Left kidney (tissue), 2 donors: Measurements from ENCODE around the gene TTLL5. TPM values are rescaled to one million over a fixed set of nuclear protein-coding genes. Genes with fewer than 3 reads are reported as not detected.
"Not testable (repeated sequence)": the region's sequence is repeated elsewhere in the genome, so short reads cannot be mapped to it uniquely, and the experiment has no call there.

Experiments used
- DNase-seq: peaks from one replicate; pipeline ENCODE4 v3.0.0-alpha.2; 2013
- polyA plus RNA-seq: library from polyadenylated mRNA; unstranded; fragments of 120-200 nt; gene quantifications from one replicate; pipeline ENCODE4 v1.2.1, GENCODE V29; 2013; ENCODE audit not compliant: insufficient read length

TTLL5 gene
- polyA plus RNA-seq, 1 donor = 37.0 TPM

- DNase-seq = no peak
These were observed 11.3 kb upstream of the TTLL5 start for GRCh38 chr14:75649773-75650172.

GRCh38 chr14:75650253-75651058 lies 10.6 kb upstream of the TTLL5 start:
- no peak for DNase-seq

- no peak for DNase-seq
These were observed 7.5 kb upstream of the TTLL5 start for GRCh38 chr14:75653563-75653962.

GRCh38 chr14:75654127-75654732 lies 6.8 kb upstream of the TTLL5 start:
- peak; percentile 71 for DNase-seq

- no peak for DNase-seq
These were observed 5.8 kb upstream of the TTLL5 start for GRCh38 chr14:75655235-75655634.

- no peak for DNase-seq
These were observed 3.7 kb upstream of the TTLL5 start for GRCh38 chr14:75657331-75657730.

- DNase-seq = no peak
These were observed 2.1 kb upstream of the TTLL5 start for GRCh38 chr14:75658957-75659356.

GRCh38 chr14:75660238-75660629 lies 812 bp upstream of the TTLL5 start:
- DNase-seq = no peak

- DNase-seq = no peak
These were observed 411 bp downstream of the TTLL5 start for GRCh38 chr14:75661499-75661814.

- DNase-seq = no peak
These were observed 1.9 kb downstream of the TTLL5 start for GRCh38 chr14:75662966-75663365.

- no peak for DNase-seq
These were observed 6.2 kb downstream of the TTLL5 start for GRCh38 chr14:75667099-75667765.

- no peak for DNase-seq
These were observed 11.7 kb downstream of the TTLL5 start for GRCh38 chr14:75672605-75673192.

- no peak for DNase-seq
These were observed 12.4 kb downstream of the TTLL5 start for GRCh38 chr14:75673345-75674035.

- DNase-seq = no peak
These were observed 14.4 kb downstream of the TTLL5 start for GRCh38 chr14:75675265-75675960.

GRCh38 chr14:75685910-75686309 lies 24.9 kb downstream of the TTLL5 start:
- no peak for DNase-seq

- DNase-seq = no peak
These were observed 28.0 kb downstream of the TTLL5 start for GRCh38 chr14:75689012-75689411.

GRCh38 chr14:75690010-75690409 lies 29.0 kb downstream of the TTLL5 start:
- DNase-seq = no peak

- DNase-seq = not testable (repeated sequence)
These were observed 34.0 kb downstream of the TTLL5 start for GRCh38 chr14:75695025-75695424.

GRCh38 chr14:75697386-75697785 lies 36.3 kb downstream of the TTLL5 start:
- DNase-seq = no peak

- no peak for DNase-seq
These were observed 36.9 kb downstream of the TTLL5 start for GRCh38 chr14:75697918-75698317.

- DNase-seq = no peak
These were observed 38.3 kb downstream of the TTLL5 start for GRCh38 chr14:75699331-75699730.

GRCh38 chr14:75700295-75700694 lies 39.2 kb downstream of the TTLL5 start:
- DNase-seq = no peak
